ENCODE measurements around the gene DRG1.

DRG1 gene

DNA sequence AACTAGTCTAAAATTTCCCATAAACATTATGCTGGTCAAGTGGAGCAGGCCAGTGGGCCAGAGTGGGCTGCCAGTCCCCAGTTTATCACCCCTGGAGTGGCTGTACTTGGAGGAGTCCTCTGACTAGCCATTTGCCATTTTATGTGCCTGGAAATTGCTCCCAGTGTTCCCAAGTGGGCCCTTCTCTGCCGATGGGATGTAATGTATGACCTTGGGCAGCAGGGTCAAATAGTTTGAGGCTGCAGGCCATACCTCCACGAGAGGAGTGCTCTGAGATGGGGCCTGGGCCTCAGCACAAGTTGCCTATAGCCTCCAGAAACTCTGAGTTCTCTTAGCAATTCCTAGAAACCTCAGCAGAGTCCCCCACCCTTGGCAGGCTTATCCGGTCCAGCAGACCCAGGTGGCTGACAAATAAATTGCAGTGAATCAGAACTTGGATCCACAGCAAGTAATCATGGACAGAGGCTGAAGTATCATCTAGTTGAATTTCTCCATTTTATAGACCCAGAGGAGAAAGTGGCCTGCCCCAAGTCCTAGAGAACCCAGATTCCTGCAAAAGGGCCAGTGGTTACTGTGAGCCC is 35.4 kb upstream of the DRG1 start:
- no peak for ATAC-seq
- TF ChIP-seq ZFP30 (CRISPR knock-in tag; IDR thresholded peaks at IDR 0.05) (no peak), ARNTL (CRISPR knock-in tag; IDR thresholded peaks at IDR 0.05; ENCODE audit: borderline replicate concordance, low read depth) (no peak), PPARA (CRISPR knock-in tag; IDR thresholded peaks at IDR 0.05; ENCODE audit: borderline replicate concordance) (no peak), ESRRG (CRISPR knock-in tag; IDR thresholded peaks at IDR 0.05) (no peak), ISL1 (CRISPR knock-in tag; IDR thresholded peaks at IDR 0.05) (no peak), SNAI2 (CRISPR knock-in tag; IDR thresholded peaks at IDR 0.05) (no peak), GLIS3 (CRISPR knock-in tag; IDR thresholded peaks at IDR 0.05) (no peak), ZFP3 (CRISPR knock-in tag; IDR thresholded peaks at IDR 0.05) (no peak), RARB (CRISPR knock-in tag; IDR thresholded peaks at IDR 0.05) (no peak), CSDC2 (CRISPR knock-in tag; IDR thresholded peaks at IDR 0.05) (no peak), TOX (CRISPR knock-in tag; IDR thresholded peaks at IDR 0.05; ENCODE audit: borderline replicate concordance) (no peak), BACH2 (CRISPR knock-in tag; IDR thresholded peaks at IDR 0.05; ENCODE audit: borderline replicate concordance) (no peak), ZC3H10 (CRISPR knock-in tag; IDR thresholded peaks at IDR 0.05) (no peak)
- TF ChIP-seq, protein P1, sequence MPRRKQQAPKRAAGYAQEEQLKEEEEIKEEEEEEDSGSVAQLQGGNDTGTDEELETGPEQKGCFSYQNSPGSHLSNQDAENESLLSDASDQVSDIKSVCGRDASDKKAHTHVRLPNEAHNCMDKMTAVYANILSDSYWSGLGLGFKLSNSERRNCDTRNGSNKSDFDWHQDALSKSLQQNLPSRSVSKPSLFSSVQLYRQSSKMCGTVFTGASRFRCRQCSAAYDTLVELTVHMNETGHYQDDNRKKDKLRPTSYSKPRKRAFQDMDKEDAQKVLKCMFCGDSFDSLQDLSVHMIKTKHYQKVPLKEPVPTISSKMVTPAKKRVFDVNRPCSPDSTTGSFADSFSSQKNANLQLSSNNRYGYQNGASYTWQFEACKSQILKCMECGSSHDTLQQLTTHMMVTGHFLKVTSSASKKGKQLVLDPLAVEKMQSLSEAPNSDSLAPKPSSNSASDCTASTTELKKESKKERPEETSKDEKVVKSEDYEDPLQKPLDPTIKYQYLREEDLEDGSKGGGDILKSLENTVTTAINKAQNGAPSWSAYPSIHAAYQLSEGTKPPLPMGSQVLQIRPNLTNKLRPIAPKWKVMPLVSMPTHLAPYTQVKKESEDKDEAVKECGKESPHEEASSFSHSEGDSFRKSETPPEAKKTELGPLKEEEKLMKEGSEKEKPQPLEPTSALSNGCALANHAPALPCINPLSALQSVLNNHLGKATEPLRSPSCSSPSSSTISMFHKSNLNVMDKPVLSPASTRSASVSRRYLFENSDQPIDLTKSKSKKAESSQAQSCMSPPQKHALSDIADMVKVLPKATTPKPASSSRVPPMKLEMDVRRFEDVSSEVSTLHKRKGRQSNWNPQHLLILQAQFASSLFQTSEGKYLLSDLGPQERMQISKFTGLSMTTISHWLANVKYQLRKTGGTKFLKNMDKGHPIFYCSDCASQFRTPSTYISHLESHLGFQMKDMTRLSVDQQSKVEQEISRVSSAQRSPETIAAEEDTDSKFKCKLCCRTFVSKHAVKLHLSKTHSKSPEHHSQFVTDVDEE (CRISPR knock-in tag; IDR thresholded peaks at IDR 0.05): no peak
- TF ChIP-seq, protein P2, sequence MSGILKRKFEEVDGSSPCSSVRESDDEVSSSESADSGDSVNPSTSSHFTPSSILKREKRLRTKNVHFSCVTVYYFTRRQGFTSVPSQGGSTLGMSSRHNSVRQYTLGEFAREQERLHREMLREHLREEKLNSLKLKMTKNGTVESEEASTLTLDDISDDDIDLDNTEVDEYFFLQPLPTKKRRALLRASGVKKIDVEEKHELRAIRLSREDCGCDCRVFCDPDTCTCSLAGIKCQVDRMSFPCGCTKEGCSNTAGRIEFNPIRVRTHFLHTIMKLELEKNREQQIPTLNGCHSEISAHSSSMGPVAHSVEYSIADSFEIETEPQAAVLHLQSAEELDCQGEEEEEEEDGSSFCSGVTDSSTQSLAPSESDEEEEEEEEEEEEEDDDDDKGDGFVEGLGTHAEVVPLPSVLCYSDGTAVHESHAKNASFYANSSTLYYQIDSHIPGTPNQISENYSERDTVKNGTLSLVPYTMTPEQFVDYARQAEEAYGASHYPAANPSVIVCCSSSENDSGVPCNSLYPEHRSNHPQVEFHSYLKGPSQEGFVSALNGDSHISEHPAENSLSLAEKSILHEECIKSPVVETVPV (CRISPR knock-in tag; IDR thresholded peaks at IDR 0.05): no peak
- TF ChIP-seq, protein P3, sequence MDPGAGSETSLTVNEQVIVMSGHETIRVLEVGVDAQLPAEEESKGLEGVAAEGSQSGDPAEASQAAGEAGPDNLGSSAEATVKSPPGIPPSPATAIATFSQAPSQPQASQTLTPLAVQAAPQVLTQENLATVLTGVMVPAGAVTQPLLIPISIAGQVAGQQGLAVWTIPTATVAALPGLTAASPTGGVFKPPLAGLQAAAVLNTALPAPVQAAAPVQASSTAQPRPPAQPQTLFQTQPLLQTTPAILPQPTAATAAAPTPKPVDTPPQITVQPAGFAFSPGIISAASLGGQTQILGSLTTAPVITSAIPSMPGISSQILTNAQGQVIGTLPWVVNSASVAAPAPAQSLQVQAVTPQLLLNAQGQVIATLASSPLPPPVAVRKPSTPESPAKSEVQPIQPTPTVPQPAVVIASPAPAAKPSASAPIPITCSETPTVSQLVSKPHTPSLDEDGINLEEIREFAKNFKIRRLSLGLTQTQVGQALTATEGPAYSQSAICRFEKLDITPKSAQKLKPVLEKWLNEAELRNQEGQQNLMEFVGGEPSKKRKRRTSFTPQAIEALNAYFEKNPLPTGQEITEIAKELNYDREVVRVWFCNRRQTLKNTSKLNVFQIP (CRISPR knock-in tag; IDR thresholded peaks at IDR 0.05; ENCODE audit: borderline replicate concordance, low read depth): no peak
- TF ChIP-seq, protein P4, sequence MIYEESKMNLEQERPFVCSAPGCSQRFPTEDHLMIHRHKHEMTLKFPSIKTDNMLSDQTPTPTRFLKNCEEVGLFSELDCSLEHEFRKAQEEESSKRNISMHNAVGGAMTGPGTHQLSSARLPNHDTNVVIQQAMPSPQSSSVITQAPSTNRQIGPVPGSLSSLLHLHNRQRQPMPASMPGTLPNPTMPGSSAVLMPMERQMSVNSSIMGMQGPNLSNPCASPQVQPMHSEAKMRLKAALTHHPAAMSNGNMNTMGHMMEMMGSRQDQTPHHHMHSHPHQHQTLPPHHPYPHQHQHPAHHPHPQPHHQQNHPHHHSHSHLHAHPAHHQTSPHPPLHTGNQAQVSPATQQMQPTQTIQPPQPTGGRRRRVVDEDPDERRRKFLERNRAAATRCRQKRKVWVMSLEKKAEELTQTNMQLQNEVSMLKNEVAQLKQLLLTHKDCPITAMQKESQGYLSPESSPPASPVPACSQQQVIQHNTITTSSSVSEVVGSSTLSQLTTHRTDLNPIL (CRISPR knock-in tag; IDR thresholded peaks at IDR 0.05; ENCODE audit: low read depth): no peak
- TF ChIP-seq, protein P5, sequence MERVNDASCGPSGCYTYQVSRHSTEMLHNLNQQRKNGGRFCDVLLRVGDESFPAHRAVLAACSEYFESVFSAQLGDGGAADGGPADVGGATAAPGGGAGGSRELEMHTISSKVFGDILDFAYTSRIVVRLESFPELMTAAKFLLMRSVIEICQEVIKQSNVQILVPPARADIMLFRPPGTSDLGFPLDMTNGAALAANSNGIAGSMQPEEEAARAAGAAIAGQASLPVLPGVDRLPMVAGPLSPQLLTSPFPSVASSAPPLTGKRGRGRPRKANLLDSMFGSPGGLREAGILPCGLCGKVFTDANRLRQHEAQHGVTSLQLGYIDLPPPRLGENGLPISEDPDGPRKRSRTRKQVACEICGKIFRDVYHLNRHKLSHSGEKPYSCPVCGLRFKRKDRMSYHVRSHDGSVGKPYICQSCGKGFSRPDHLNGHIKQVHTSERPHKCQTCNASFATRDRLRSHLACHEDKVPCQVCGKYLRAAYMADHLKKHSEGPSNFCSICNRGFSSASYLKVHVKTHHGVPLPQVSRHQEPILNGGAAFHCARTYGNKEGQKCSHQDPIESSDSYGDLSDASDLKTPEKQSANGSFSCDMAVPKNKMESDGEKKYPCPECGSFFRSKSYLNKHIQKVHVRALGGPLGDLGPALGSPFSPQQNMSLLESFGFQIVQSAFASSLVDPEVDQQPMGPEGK (CRISPR knock-in tag; IDR thresholded peaks at IDR 0.05; ENCODE audit: borderline replicate concordance): no peak

DNA sequence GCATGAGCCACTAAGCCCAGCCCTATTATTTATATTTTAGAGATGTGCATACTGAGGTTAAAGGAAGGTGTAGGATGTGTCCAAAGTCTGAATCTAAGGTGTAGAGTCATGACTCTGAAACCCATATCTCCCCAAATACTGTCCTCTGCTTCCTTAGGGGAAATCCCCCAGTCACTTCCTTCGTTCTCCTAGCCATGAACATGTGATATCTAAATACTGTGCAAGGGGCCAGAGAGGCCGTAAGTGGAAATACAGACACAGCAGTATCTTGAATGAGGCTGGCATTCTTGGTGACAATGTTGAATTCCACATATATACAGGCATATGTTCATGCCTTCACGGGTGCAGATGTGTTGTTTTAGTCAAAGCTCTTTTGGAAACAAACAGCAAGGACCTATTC is 32.0 kb upstream of the DRG1 start:
- no peak for TF ChIP-seq ZNF8 (CRISPR knock-in tag; IDR thresholded peaks at IDR 0.05)
- no peak for TF ChIP-seq ISL1 (CRISPR knock-in tag; IDR thresholded peaks at IDR 0.05)
- no peak for TF ChIP-seq TCF4 (CRISPR knock-in tag; IDR thresholded peaks at IDR 0.05; ENCODE audit: borderline replicate concordance)
- TF ChIP-seq ZFP3 (CRISPR knock-in tag; IDR thresholded peaks at IDR 0.05): no peak
- TF ChIP-seq ZFP30 (CRISPR knock-in tag; IDR thresholded peaks at IDR 0.05): no peak
- no peak for TF ChIP-seq ZNF70 (CRISPR knock-in tag; IDR thresholded peaks at IDR 0.05)
- no peak for TF ChIP-seq GLIS3 (CRISPR knock-in tag; IDR thresholded peaks at IDR 0.05)
- TF ChIP-seq, protein P3 (CRISPR knock-in tag; IDR thresholded peaks at IDR 0.05; ENCODE audit: borderline replicate concordance, low read depth): no peak
- TF ChIP-seq, protein P4 (CRISPR knock-in tag; IDR thresholded peaks at IDR 0.05; ENCODE audit: low read depth): no peak
- TF ChIP-seq OSR1 (CRISPR knock-in tag; IDR thresholded peaks at IDR 0.05): no peak
- no peak for TF ChIP-seq PPARA (CRISPR knock-in tag; IDR thresholded peaks at IDR 0.05; ENCODE audit: borderline replicate concordance)
- TF ChIP-seq ZC3H10 (CRISPR knock-in tag; IDR thresholded peaks at IDR 0.05): no peak
- no peak for TF ChIP-seq ESRRG (CRISPR knock-in tag; IDR thresholded peaks at IDR 0.05)
- no peak for TF ChIP-seq SNAI2 (CRISPR knock-in tag; IDR thresholded peaks at IDR 0.05)
- TF ChIP-seq TOX (CRISPR knock-in tag; IDR thresholded peaks at IDR 0.05; ENCODE audit: borderline replicate concordance): no peak
- ATAC-seq: no peak
